HL-60/S4 treated with retinoic acid at 250 ng/mL for 4 days and 3 days (cell line): Measurements from ENCODE around the gene RBX1.

Experiments
- in situ Hi-C: fragments of 300-500 bp; cut with MboI; formaldehyde crosslinking; loops from 2 replicates; pipeline ENCODE4 v1.7.0; 2022; ENCODE audit warnings: low sequenced_read_pairs

The RBX1 gene

DNA sequence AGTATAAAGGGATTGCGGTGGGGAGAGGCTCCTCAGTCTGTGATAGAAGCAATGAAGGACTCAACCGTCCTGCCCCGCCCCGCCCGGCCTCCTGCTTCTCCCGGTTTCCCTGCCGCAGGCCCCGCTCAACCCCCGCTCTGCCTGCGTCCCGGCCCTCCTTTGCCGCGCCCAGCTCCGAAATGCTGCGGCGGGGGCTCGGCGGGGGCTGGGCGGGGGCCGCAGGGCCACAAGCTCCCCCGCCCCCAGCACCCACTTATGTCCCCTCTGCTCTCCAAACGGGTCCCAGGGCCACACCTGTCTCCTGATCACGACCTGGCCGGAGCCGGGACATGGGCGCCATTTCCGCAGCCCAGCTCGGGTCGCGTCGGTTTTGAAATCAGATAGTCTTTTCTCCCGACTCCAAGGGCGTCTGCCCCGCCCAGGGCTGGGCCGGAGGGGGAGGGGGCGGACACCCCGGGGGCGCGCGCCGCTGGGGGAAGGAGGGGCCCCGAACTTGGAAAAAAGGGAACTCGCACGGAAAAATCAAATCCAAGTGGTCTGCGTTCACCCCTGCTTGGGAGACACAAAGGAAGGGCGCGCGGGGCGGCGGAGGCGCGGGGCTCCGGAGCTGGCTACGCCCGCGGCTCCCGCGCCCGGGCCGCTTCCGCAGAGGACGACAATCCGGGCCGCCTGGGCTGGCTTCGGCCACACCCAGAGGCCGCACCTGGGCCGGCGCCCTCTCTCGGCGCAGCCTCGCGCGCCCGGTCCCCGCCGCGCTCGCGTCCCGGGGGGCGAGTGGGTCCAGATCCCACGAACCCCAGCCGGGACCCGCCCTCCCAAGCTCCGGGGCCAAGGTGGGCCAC, 70.7 kb downstream of the RBX1 start:
- in situ Hi-C loops: no loop called here

DNA sequence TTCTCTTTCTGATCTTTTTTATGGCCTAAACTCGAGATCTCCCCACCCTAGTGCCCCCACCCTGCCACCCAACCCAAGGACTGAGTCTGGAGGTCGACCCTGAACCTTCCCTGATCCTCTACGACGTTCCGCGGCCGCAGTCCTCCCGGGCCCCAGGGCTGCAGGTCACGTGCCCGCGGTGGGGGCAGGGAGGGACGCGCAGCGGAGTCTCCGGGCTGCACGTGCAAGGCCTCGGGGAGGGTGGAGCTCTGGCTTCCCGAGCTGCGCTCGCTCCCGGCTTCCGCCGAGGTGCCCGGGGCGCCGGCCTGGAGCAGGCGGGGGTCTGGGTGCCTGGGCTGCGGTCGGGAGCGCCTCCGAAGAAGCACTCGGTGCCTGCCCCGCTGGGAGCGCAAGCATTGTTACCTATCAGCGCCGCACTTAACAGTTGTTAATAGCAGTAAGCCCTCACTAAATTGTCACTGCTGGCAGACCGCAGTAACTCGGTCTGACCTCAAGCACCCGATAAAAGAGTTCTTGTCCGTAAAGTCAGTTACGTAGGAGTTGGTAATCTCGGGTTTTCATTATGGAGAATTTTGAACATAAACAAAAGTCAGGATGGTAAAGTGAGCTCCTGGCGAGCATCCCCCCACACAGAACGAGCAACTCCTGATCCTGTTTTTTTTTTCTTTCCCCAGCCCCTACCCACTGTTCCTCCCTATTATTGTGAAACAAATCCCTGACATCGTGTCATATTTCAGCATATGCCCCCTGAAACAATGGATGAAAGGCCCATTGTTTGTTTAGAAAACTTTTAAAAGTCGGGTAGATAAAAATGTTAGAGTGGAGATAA, 71.5 kb downstream of the RBX1 start:
- in situ Hi-C loops: no loop called here
